Iris pigment epithelial cell (primary cell): Measurements from ENCODE around the gene CYLD.

Source experiments
- DNase-seq: peaks from one replicate; pipeline ENCODE4 v3.0.0-alpha.2; 2011; ENCODE audit warnings: low read depth

CYLD gene

DNA sequence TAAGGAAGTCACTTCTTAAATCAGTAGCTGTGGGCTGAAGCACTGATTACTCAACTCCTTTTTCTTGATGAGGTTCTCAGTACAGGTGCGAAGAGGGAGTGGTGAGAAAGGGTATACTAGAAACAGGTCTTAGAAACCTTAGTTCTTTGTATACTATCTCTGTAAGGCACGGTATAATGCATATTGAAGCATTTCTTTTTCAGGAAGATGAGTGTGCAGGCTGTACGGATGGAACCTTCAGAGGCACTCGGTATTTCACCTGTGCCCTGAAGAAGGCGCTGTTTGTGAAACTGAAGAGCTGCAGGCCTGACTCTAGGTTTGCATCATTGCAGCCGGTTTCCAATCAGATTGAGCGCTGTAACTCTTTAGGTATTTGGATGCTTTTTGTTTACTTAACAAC, 39.2 kb downstream of the CYLD start:
- peak; percentile 17 for DNase-seq

DNA sequence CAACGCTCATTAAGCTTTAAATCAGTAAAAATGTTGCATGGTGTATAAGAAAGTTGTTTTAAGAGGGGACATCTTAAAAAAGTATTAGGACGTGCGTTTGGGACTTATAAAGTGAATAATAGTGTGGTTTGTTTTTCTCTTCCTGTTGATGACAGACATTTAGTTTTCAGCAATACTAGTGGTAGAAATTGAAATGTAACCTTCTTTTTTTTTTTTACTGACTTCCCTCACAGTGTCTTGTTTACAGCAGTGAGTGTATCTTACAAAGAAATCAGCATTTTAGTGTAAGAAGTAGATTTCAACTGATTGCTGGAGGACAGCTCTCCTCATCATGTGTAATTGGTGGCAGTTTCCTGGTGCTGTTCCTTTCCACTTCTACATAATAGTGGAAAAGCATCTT, 39.6 kb downstream of the CYLD start:
- DNase-seq = no peak

DNA sequence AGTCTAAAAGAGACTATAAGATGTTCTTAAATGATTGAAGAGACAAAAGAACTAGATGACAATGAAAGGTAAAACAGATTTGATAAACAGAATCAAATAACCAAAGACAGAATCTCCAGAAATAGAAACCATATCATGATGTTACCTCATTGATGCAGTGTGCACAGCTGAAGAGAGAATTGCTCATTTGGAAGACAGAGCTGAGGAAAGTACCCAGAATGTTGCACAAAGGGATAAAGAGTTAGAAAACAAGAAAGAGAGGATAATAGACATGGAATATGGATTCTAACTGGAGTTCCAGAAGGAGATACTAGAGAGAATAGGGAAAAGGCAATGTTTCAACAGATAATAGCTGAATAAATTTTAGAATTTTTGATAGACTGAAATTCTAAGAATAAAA, 47.9 kb downstream of the CYLD start:
- no peak for DNase-seq

DNA sequence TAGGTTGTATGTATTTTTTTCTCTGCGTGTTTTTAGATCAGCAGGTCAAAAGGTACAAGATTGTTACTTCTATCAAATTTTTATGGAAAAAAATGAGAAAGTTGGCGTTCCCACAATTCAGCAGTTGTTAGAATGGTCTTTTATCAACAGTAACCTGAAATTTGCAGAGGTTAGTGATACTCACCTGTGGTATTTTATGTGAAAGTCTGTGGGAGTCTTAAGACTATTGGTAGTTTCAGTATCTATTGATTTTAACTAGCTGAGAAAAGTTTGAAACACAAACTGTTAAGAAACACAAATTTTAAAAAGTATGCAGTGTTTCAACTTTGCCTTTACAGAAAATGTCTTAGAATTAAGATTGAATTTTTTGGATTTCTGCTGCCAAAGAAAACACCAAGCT, 49.6 kb downstream of the CYLD start:
- DNase-seq = no peak

DNA sequence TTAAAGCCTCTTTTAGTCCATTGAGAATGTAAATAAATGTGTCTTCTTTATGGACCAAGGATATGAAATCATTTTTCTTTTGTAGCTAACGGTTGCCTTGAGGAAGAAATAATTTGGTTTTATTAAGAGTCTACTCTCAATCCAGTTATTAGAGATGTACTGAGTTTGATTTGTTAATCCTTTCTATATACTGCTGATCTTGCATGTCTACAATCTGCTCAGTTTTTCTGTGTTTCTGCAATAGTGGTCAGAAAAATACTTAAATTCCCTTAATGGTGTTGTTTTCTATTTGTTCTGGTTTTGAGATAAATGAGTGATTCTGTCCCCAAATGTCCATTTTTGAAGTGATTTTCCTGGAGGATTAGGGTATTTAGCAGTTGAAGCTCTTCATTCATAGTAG, 54.9 kb downstream of the CYLD start:
- no peak for DNase-seq

DNA sequence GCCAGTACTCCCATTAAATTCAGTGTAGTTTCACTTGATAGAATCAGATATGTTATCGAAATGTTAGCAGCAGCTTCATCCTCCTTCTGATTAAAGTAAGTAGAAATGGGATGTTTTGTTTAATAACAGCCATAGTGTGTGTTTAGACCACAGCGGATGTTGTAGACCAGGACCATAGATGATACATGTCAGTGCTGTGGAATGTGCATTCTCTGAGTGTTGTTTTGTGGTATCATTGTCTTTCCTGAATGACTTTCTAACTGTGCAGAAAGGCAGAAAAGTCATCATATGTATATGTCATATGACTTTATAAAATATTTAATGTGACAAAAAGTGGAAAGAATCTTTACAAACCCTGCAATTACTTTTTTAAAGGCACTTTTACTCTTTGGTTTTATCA, 55.6 kb downstream of the CYLD start:
- DNase-seq = peak; percentile 39

DNA sequence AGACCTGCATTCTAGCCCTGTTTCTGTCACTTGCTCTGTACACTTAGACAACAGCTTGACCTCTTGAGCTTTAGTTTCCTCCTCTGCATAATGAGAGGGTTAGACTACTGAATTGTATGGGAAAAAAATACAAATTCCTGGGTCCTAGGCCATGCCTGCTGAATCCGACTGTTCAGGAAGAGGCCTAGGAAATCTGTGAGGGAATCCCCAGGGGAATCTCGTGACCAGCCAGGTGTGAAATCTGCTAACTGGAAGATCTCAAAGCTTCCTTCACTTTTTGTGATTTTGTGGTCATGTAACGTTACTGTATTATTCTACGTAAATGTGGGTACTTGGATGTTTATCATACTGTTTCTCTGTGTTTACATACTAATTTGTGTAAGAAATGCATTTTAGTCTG, 58.2 kb downstream of the CYLD start:
- DNase-seq = no peak

DNA sequence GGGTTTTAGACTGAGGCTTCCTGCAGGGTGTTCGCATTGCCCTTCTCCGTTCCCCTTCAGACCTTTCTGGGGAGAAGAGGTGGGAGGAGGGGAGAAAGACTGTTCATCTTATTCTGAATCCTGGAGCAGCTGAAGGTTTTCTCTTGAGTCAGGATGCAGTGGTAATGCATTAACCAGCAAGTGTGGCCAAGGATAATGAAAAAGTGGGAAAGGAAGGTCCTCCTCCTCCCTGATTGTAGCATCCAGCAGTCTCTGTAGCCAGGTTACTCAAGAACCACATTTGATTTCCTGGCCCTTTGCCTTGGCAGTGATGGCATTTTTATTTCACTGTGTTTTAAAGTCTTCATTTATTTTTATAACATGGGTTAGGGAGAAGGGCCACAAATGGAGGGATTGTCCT, 59.1 kb downstream of the CYLD start:
- DNase-seq = no peak

DNA sequence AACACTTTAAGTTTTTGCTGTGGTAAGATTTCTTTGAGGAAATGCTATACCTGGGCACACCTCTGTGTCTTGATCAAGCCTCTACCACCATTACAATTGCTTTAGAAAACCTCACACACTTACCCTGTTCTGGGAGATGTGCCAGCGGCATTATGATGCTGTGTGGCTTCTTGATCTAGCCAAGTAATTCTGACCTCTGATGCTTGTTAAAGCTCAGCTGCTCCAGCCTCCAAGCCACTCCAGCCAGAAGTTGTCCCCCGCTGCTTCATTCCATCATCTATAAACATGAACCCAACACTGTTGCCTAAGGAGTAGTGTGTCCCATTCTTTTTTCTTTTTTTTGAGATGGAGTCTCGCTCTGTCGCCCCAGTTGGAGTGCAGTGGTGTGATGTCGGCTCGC, 60.1 kb downstream of the CYLD start:
- peak; percentile 60 for DNase-seq

DNA sequence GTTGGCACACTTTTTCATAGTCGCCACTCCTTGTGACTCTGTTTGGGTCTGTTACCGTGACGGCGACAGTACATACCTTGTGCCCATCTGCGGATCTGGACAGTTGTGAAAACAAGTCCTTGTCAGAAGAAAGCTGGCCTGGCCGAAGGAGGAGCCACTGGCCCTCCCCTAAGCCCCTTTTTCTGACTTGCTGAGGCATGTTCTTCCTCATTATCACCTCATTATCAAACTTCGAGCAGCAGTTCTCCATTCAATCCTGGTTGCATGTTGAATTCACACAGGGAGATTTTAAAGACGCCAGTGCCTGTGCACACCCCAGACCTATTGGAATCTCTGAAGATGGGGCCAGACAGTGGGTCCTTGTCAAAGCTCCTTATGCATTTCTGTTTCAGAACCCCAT, 61.1 kb downstream of the CYLD start:
- DNase-seq = no peak

DNA sequence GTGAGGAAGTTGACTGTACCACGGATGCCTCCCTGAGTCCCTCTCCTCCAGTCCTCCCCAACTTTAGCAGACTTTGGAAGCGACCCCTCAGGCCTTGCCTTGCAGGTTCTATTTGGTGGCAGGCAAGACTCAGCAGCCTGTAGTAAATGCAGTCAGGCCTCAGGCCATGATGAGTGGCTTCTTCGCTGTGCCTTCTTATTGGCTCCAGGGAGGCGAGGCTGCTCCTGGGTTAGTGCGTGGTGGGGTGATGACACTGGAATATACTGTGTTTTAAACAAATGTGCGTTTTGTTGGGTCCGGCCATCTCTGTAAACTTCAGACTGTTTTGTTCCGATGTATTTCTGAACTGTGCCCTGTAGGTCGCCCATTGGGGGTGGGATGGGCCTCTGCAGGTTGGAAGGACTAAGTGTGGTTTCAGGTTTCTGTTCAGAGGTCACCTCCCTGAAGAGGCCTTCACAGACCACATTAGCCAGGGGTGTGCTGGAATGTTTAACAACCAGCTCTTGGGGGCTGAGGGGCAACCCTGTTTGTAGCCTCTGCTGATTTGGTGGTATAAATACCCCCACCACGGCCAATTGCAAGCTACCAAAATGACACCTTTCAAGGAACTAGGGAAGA, 62.5 kb downstream of the CYLD start:
- DNase-seq = no peak

DNA sequence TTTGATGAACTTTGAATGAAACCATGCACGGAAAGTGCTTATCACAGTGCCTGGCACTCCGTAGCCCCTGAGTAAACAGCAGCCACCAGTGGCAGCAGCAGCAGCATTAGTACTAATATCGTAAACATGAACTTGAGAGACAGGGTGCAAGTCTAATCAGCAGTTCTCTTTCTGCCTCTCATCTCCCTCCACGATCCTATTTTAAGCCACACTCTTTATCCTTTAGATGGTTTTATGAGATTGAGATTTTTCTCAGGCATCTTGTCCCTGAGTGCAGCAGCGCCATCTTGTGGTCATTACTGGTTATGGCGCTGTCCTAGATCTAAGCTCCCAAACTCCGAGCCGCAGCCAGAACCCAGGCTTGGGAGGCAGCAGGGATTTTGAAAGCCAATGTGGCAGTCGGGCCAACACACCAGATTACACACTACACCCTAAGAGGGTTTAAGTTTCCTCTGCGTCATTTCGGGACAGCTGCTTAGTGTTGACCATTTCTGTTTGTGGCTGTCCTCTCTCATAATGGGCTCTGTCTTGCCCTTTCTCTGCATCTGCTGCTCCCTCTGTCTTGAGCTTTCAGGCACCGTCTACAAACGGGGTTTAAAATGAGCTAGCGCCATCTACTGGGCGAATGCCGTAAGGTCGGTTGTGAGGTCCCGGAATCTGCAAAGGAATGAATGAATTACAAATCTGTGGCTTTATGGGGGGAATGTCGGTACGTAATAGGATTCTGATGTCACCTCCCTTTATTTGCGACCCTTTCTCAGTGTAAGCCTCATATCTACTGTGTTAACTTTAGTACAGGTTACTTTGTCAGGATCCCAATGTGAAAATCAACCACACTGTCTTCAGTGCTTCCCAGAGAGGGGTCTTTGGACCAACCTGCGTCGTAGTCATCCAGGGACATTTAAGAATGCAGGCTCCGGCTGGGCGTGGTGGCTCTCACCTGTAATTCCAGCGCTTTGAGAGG, 64.5 kb downstream of the CYLD start:
- DNase-seq = peak; percentile 86

DNA sequence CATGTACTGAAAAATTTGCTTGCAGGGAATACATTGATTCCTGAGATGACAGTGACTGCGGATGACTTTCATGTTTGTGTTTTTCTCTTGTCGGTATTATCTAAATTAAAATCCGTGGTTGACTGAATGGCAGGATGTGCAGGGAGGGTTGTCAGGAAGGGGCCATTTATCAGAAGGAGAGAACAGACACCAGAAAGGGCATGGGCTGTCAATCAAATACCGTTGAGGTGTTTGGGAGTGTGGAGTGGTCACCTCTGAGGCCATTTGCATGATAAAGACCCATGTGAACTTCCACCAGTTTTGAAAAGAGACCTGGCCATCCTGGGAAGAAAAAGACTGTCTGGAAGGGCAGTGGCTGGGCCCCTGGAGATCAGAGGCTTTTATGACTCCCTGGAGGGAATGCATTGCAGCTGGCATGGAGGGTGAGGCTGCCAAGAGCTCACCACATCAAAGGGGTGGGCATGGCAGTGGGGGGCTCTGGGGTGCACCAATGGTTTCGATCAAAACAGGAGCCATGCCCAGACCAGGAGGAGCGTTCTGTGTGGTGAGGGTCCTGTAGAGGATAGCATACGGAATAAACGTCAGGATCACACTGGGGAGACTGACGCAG, 67.1 kb downstream of the CYLD start:
- DNase-seq = no peak

DNA sequence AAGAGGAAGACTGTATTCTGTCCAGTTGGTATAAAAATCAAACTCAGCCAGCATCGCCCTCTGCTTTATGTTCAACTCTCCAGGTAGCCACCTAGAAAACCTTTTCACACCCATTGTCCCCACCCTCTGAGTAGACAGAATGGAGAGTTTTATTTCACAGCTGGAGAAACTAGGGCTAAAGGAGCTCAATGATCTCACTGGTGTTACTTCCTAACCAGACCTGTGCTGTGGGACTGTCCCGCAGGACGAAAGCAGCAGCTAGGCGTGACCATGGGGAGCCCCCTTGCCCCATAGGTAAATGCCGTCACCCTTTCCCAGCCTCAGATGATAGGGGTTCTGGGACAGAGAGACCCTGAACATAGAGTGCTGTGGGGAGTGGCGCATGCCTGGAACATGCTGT, 67.7 kb downstream of the CYLD start:
- no peak for DNase-seq

DNA sequence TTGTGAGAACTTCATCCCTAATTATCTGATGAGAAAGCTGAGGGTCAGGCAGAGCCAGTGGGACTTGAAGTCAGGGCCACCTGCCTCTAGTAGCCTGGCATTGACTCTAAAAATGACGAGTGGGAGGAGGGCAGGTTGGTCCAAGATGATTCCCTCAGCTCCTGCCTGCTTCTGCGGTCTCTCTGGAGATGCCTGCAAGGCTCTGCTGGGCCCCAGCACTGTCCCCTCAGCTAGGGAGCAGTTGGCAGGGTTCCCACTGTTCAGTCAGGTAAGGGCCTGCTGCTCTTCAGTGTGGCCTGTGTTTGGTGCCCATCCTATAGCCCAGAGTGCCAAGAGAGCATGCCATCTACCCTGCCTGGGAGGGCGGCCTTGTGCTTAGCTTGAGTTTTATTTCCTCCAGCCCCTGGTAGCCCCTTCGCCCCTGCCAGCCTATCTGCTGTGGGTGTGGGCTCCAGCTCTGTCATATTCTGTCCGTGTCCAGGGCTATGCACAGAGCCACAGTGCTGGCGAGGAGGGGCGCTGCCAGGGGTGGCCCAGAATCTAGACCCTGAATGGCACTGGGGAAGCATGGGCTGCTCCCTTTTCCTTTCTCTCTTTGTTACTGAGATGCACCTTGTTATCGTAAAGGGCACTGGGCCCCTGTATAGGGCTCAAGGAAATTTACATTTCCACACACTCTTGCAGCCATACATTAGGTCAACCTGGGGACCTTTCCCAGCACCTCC, 68.5 kb downstream of the CYLD start:
- no peak for DNase-seq

DNA sequence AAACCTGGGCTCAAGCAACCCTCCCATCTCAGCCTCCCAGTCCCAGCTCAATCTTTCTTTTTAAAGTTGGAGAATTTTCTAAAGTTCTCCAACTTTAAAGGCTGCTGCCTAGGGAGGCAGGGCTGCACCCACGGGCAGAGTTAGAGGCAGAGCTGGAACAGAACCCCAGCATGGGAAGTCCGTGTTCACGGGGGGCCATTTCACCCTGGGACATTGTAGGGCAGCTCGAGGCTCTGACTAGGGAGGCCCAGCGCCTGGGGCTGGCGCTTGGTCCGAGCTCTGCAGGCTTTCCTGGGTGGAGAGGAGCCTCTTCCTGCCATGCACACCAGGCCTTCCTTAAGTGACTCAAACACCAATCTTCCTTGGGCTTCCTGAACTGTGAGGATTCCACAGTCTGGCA, 70.2 kb downstream of the CYLD start:
- no peak for DNase-seq

DNA sequence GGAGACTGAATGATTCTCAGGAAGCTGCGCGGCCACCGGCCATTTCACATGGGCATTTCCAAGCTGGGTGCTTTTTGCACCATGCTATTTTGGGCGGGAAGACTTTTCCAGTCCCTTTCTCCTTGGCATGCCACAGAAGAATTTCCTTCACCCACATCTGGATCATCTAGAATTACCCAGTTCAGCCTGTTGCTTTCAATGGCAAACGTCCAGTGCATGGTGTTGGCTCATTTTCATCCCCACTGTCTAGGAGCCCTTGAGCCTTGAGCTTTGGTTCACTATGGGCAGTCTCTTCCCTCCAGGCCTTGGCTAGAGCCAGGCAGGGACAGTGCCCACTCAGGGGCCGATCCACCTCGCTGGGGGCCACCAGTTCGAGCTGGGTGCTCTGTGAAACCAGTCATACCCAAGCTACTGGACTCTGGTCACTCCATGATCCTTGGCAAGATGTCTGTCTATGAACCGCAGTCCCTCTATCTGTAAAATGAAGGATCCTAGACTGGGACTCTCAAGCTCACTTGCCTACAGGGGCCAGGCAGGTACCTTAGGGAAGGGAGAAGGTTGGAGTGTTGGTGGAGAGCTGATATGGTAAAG, 71.1 kb downstream of the CYLD start:
- DNase-seq = no peak

DNA sequence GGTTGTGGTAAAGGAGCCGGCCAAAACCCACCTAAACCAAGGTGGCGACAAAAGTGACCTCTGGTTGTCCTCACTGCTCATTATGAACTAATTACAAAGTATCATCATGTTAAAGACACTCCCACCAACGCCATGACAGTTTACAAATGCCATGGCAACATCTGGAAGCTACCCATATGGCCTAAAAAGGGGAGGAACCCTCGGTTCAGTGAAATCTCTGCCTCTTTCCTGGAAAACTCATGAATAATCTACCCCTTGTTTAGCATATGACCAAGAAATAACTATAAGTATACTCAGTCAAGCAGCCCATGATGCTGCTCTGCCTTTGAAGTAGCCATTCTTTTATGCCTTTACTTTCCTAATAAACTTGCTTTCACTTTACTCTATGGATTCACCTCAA, 72.2 kb downstream of the CYLD start:
- no peak for DNase-seq

DNA sequence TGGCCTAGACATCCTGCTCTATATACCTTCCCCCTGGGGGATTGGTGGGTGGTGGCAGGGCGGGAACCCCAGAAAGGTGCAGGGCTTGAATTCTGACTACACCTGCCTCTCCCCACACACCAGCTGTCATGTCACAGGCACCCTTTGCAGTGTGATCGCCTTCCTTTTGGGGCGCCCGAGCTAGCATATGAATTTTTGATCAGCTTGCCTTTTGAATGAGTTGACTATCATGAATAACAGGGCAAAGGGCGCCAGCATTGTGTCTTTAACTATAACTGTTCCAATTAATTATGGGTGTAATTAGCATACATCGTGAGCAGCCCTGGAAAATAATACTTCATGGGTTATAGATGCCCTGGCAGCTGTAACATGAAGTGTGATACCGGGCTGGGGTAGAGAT, 72.7 kb downstream of the CYLD start:
- no peak for DNase-seq

DNA sequence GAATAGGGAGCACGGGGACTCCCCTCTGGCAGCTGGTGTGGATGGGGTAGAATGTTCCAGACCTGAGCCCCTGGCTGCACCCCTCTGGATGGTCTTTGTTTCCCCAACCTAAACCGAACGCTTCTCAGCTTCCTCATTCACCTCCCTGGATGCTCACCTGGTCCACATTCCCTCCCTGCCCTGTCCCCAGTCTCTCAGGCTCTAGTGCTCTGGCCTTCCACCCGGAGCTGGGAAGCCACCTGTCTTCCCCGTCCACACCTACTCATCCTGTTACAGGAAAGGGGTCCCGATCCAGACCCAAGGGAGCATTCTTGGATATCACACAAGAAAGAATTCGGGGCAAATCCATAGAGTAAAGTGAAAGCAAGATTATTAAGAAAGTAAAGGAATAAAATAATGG, 73.5 kb downstream of the CYLD start:
- no peak for DNase-seq

DNA sequence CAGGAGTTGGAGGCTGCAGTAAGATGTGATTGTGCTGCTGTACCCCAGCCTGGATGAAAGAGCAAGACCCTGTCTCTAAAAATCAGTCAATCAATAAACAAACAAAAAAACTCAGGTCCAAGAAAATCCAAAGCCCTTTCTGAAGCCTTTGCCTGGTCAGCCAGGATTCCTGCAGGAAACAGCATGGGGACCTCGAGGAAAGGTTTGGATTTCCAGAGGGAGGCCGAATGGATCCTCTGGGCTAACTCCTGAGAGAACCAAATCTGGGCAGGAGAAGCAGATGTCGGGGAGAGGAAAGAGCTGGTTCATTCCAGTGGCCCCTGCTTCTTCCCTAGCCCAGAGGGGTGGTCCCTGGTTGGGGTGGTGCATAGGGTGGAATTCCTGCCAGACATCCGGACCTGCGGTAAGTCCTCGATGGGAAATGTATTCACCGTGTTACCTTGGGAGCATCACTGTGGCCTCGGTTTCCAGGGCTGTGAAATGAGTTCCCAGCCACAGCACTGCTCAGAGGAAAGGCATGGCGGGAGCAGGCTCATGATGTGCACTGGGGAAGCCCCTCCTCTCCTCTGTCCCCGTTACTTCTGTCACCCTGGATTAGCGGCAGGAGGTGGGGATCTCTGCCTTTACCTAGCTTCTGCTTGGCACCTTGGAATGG, 75.1 kb downstream of the CYLD start:
- no peak for DNase-seq

DNA sequence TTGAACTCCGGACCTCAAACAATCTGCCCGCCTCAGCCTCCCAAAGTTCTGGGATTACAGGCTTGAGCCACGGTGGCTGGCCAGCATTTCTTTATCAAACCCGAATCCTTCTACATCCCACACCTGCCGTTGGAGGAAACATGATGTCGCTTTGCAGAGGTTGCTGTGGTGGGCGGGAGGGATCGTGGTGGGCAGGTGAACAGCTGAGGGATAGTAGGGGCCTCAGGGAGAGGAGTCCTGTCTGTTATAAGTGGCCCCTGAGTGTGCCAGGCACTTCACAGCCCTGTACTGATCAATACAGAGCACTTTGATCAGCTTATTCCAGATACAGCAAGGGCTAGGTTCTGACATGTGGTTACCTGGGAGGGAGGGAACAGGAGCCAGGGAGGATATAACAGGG, 76.5 kb downstream of the CYLD start:
- DNase-seq = no peak
